Parathyroid adenoma (tissue), 2 donors: ENCODE results near the gene ENTPD8.

ENCODE experiments used
- H2AFZ ChIP-seq: fragments of 300-600 bp; sonication (generic); one replicate; pipeline ENCODE4 v1.7.0; 2017; ENCODE audit warnings: antibody characterized with exemption, mild to moderate bottlenecking
- H3K27ac ChIP-seq: fragments of 300-600 bp; sonication (generic); one replicate; pipeline ENCODE4 v1.7.0; 2017
- H3K27me3 ChIP-seq: fragments of 300-600 bp; sonication (generic); one replicate; pipeline ENCODE4 v1.7.0; 2017; ENCODE audit warnings: low read length; ENCODE audit not compliant: control insufficient read depth, insufficient read depth
- H3K36me3 ChIP-seq: fragments of 300-600 bp; sonication (generic); one replicate; pipeline ENCODE4 v1.7.0; 2017; ENCODE audit warnings: low read length; ENCODE audit not compliant: control insufficient read depth, insufficient read depth
- H3K4me1 ChIP-seq: fragments of 300-600 bp; sonication (generic); one replicate; pipeline ENCODE4 v1.7.0; 2017; ENCODE audit warnings: control low read depth
- H3K4me2 ChIP-seq: fragments of 300-600 bp; sonication (generic); one replicate; pipeline ENCODE4 v1.7.0; 2017; ENCODE audit warnings: low read length
- H3K4me3 ChIP-seq: fragments of 300-600 bp; sonication (generic); one replicate; pipeline ENCODE4 v1.7.0; 2017; ENCODE audit warnings: low read depth, low read length
- H3K79me2 ChIP-seq: fragments of 300-600 bp; sonication (generic); one replicate; pipeline ENCODE4 v1.7.0; 2017; ENCODE audit warnings: control low read depth
- H3K9ac ChIP-seq: fragments of 300-600 bp; sonication (generic); one replicate; pipeline ENCODE4 v1.7.0; 2017; ENCODE audit warnings: mild to moderate bottlenecking
- H3K9me3 ChIP-seq: fragments of 300-600 bp; sonication (generic); one replicate; pipeline ENCODE4 v1.7.0; 2017; ENCODE audit warnings: low read length; ENCODE audit not compliant: control insufficient read depth
- TF ChIP-seq, protein P1 (sequence below): fragments of 300-600 bp; sonication (generic); IDR thresholded peaks from one replicate; pipeline ENCODE4 v1.7.0; 2017; ENCODE audit warnings: antibody characterized with exemption, mild to moderate bottlenecking
- donor health status: primary hyperparathyroidism.

ENTPD8 gene

DNA sequence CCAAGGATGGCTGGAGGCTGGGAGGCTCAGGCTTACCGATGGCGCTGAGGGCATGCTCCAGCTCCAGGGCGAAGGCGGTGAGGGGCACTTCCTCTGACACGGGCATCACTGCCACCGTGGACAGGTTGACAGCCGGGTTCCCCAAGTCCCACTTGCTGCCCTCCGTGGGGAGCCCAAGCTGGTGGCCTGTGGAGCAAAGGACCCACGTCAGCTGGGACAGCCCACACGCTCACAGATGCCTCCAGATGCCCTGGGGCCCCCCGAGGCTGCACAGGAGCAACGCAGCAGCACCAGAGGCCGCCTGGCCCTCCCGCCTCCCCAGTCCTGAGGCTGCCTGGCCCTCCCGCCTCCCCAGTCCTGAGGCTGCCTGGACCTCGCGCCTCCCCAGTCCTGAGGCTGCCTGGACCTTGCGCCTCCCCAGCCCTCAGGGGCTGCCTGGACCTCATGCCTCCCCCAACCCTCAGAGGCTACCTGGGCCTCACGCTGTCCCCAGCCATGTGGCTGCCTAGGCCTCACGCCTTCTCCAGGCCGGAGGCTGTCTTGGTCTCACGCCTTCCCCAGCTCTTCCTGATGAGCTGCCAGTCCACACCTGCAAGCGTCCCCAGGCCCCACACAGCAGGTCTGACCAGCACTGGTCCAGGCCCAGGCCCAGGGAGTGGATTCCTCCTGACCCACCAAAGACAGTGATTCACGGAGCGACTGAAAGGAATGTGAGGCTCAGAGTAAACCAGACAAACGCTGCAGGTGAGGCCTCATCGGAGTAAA is 43.6 kb upstream of the ENTPD8 start:
- no peak overlapping the region for H3K9ac ChIP-seq

DNA sequence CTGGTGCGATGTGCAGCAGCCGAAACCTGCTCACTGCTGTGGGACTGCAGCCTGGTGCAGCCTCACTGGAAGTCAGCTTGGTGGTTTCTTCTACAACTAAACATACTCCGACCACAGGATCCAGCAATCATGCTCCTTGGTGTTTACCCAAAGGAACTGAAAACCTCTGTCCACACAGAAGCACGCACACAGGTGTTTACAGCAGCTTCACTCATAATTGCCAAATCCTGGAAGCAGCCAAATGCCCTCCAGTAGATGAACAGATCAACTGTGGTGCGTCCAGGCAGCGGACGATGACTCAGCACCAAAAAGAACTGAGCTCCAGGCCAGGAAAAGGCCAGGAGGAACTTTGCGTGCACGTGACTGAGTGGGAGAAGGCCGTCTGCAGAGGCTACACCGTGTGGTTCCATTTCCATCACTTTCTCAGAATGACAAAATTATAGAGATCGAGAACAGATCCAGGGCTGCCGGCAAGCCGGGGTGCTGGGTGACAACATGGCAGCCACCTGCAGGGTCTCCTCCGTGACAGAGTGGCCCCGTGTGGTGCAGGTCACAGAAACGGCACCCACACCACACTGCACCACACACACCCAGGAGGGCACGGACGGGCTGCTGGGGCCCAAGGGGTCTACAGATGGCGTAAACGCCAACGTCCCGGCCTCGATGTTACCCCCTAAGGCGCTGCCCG is 41.1 kb upstream of the ENTPD8 start:
- Histone ChIP-seq H3K4me1 (no peaks in the 10 kb centered on the region), H3K9ac (no peak overlapping the region), H3K4me3 (no peak overlapping the region), H3K27me3 (no peaks in the 10 kb centered on the region), H3K36me3 (no peaks in the 10 kb centered on the region), H3K4me2 (peak overlapping the region; percentile 22), H3K9me3 (no peaks in the 10 kb centered on the region), H2AFZ (no peak overlapping the region), H3K79me2 (no peaks in the 10 kb centered on the region), H3K27ac (no peak overlapping the region)
- TF ChIP-seq, protein P1, sequence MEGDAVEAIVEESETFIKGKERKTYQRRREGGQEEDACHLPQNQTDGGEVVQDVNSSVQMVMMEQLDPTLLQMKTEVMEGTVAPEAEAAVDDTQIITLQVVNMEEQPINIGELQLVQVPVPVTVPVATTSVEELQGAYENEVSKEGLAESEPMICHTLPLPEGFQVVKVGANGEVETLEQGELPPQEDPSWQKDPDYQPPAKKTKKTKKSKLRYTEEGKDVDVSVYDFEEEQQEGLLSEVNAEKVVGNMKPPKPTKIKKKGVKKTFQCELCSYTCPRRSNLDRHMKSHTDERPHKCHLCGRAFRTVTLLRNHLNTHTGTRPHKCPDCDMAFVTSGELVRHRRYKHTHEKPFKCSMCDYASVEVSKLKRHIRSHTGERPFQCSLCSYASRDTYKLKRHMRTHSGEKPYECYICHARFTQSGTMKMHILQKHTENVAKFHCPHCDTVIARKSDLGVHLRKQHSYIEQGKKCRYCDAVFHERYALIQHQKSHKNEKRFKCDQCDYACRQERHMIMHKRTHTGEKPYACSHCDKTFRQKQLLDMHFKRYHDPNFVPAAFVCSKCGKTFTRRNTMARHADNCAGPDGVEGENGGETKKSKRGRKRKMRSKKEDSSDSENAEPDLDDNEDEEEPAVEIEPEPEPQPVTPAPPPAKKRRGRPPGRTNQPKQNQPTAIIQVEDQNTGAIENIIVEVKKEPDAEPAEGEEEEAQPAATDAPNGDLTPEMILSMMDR, result no peak

More for the DNA sequence above, 43.6 kb upstream of the ENTPD8 start:
- Histone ChIP-seq H3K36me3 (no peaks in the 10 kb centered on the region), H3K79me2 (no peaks in the 10 kb centered on the region), H3K4me3 (no peak overlapping the region), H3K27me3 (no peaks in the 10 kb centered on the region), H3K27ac (no peak overlapping the region), H3K9me3 (no peaks in the 10 kb centered on the region), H3K4me1 (no peaks in the 10 kb centered on the region), H3K4me2 (no peak overlapping the region), H2AFZ (no peak overlapping the region)
- TF ChIP-seq, protein P1, result no peak

DNA sequence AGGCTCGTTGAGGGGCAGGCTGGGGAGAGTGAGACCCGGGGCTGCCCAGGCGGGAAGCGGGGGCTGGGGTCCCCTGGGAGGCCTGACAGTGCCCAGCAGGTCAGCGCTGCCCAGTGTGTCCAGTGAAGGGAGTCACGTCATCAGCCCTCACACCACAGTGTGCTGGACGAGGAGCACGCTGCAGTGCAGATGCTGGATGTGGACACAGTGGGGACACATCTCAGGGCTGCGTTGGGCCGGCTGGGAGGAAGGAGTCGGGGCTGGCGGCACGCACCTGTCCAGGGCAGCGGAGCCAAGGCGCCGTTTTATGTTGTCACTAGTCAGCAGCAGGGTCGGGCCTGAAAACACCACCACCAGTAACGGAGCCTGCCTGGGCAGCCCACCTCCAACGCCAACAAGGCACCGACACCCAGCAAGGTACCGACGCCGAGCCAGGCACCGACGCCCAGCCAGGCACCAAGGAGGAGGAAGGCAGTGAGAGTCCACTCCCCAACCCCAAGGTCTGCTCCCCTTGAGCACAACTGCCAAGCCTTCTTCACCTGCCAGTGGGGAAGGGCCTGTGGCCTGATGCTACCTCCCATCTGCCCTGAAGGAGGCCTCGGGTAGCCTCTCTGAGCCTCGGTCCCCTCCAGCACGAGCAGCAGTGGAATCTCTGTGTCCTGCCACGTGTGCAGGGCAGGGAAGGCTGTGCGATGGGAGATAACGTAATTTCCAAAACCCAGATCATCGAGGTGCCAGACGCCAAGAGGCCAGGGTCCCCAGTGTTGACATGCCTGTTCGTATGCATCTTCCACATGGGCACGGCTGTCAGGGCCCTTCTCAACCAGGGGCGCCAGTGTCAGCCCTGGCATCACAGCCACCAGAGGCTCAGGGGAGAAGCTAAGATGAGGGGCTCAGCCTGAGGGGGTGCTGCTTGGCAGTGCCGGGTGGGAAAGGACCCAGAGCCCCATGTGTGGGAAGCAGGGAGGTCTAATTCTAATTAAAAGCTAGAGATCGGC is 39.8 kb upstream of the ENTPD8 start:
- no peak overlapping the region for H3K4me3 ChIP-seq
- H3K9ac ChIP-seq, result no peak overlapping the region
- no peak overlapping the region for H3K27ac ChIP-seq
- no peaks in the 10 kb centered on the region for H3K36me3 ChIP-seq
- no peaks in the 10 kb centered on the region for H3K27me3 ChIP-seq
- no peaks in the 10 kb centered on the region for H3K79me2 ChIP-seq
- H3K4me2 ChIP-seq, result no peak overlapping the region
- no peaks in the 10 kb centered on the region for H3K4me1 ChIP-seq
- TF ChIP-seq, protein P1, result no peak
- no peak overlapping the region for H2AFZ ChIP-seq
- no peaks in the 10 kb centered on the region for H3K9me3 ChIP-seq

DNA sequence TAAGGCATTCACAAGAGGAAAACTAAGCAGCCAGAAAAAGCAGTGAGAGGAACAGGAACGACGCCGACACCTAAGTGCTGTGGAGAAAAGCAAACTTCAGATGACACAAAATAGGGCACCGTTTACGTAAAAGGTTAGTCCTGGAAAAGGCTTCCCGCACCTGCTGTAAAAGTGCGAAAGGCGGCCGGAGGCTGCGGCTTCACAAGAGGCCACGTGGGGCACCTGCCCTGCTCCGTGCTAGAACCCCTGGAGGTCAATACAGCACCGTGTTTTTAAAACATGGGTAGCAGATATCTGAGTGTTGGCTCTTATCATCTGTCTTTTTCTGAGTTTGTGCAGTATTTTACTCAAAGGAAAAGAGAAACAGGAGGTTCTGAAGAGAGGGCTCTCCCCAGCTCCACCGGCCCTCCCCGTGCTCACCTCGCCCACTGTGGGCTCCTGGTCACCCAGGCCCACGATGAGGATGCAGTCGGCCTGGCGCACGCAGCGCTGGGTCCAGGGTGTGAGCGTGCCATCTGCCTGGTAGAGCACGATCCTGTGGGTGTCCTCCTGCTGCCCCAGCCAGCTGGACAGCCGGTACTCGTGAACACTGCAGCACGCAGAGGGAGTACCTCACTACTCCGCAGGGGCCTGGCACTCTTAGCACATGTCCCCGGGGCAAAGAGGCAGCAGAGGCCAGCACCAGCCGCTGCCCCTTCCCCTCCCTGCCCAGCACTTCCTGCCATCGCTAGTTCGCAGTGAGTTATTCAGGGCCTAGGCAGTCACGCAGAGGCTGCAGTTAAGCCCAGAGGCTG is 38.9 kb upstream of the ENTPD8 start:
- no peak overlapping the region for H3K4me3 ChIP-seq

More for the DNA sequence above, 38.9 kb upstream of the ENTPD8 start:
- TF ChIP-seq, protein P1, result no peak
- no peak overlapping the region for H3K9ac ChIP-seq
- H3K4me2 ChIP-seq, result no peak overlapping the region
- H3K79me2 ChIP-seq, result no peaks in the 10 kb centered on the region
- no peaks in the 10 kb centered on the region for H3K9me3 ChIP-seq
- H2AFZ ChIP-seq, result no peak overlapping the region
- H3K36me3 ChIP-seq, result no peaks in the 10 kb centered on the region
- no peak overlapping the region for H3K27ac ChIP-seq
- no peaks in the 10 kb centered on the region for H3K4me1 ChIP-seq
- H3K27me3 ChIP-seq, result no peaks in the 10 kb centered on the region
